ENCODE data around the gene CTCF.

CTCF gene

GRCh38 chr16:67654403-67654911, 92.1 kb downstream of the CTCF start:
- DNase-seq = no peak

- no peak for DNase-seq
Measured at GRCh38 chr16:67655363-67655762, 93.0 kb downstream of the CTCF start.

GRCh38 chr16:67656344-67657016, 94.2 kb downstream of the CTCF start:
- no peak for DNase-seq

- no peak for DNase-seq
Measured at GRCh38 chr16:67657017-67657608, 94.8 kb downstream of the CTCF start.

GRCh38 chr16:67657751-67658518, 95.6 kb downstream of the CTCF start:
- no peak for DNase-seq

- DNase-seq = peak; percentile 27
Measured at GRCh38 chr16:67658849-67659674, 96.7 kb downstream of the CTCF start.

GRCh38 chr16:67659675-67660563, 97.6 kb downstream of the CTCF start, which contains the start of gene ACD:
ACD (minus strand) TSS chr16:67660260; CDS start chr16:67660220, 40 bp downstream.
- peak; percentile 92 for DNase-seq

- peak; percentile 98 for DNase-seq
Measured at GRCh38 chr16:67660564-67661028, 98.3 kb downstream of the CTCF start, which contains the start of gene PARD6A. PARD6A (plus strand) TSS chr16:67660960; CDS start chr16:67661039, 79 bp downstream.

- DNase-seq = peak; percentile 65
Measured at GRCh38 chr16:67661101-67661761, 98.9 kb downstream of the CTCF start.

- DNase-seq = no peak
Measured at GRCh38 chr16:67661886-67662652, 99.7 kb downstream of the CTCF start.

GRCh38 chr16:67662653-67663010, 100.3 kb downstream of the CTCF start:
- DNase-seq = no peak

GRCh38 chr16:67663151-67663876, 101.0 kb downstream of the CTCF start:
- peak; percentile 28 for DNase-seq

GRCh38 chr16:67663877-67664222, 101.5 kb downstream of the CTCF start:
- no peak for DNase-seq

- DNase-seq = no peak
Measured at GRCh38 chr16:67664258-67664657, 101.9 kb downstream of the CTCF start.

GRCh38 chr16:67664871-67665270, 102.5 kb downstream of the CTCF start:
- DNase-seq = no peak

GRCh38 chr16:67665598-67665997, 103.3 kb downstream of the CTCF start:
- no peak for DNase-seq

GRCh38 chr16:67666032-67666551, 103.8 kb downstream of the CTCF start:
- peak; percentile 59 for DNase-seq

GRCh38 chr16:67666559-67667452, 104.5 kb downstream of the CTCF start, which contains the start of the genes C16orf86 and ENKD1:
C16orf86 (plus strand) TSS chr16:67666814; CDS start chr16:67666971, 157 bp downstream.
ENKD1 (minus strand) TSS chr16:67666750; CDS start chr16:67666442, 308 bp downstream.
- peak; percentile 89 for DNase-seq
